Stimulated activated CD8-positive, alpha-beta memory T cell treated with anti-CD3 and anti-CD28 coated beads, Interleukin-4, amount 100 ng/mL, for 1 hour (primary cell): ENCODE data around the gene MSI2.
A peak's percentile ranks its signal among the peaks of the same experiment; 100 is the strongest.

Experiments used
- DNase-seq, 2 donors: peaks; one replicate each; pipeline ENCODE4 v3.0.0-alpha.2; 2020; ENCODE audit warnings: low read depth in 2 of 2, low spot score in 1 of 2

MSI2 gene

DNA sequence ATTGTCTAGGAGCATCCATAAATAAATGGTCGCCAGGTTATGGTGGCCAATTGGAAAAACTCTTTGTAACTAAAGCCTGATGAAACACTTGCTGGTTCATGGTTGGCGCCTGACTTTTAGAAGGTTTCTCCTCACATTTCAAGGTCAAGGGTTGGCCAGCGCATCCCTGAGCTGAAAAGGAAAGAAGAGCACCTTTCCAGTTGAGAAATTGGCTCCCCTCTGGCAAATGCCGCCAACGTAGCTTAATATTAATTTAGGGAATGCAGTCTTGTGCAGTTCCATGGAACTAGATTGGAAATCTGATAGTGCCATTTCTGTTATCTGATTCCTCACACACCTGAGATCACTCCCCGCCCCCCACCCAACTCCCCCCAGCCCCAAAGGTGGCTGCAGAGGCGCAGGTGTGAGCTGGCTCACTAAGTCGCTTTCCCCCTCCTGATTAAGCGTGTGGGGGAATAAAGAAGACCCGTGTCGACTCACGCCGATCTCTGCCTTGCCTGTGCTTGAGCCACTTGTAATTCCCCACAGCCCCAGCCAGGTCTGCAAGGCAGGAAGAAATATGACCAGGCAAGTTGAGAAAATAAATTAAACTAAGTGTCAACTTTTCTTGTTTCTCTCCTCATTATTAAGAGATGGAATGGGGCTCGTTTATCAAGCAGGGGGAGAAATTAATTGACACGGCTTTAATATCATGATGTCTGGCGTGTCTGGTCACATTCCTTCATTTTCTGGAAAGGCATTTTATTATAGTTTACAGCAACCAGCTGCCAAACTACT, 331.1 kb downstream of the MSI2 start:
- DNase-seq = no peak

DNA sequence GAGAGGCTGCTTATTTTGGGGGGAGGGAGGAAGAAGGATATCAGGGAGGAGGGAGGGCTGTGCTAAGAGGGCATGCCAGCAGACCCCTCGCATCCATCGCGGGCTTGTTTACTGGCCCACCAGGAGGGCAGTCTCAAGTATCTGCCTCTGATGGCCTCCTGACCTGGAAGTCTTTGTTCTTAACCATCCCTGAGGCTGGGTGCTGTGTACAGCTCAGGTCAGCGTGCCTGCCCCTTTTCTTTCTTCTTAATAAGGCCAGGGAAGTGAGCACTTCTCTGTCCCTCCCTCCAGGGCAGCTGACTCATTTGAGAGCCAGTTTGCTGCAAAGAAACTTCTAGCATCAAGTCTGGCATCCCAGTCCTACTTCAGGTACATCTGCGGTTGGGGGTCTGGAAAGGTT, 331.8 kb downstream of the MSI2 start:
- DNase-seq = no peak

DNA sequence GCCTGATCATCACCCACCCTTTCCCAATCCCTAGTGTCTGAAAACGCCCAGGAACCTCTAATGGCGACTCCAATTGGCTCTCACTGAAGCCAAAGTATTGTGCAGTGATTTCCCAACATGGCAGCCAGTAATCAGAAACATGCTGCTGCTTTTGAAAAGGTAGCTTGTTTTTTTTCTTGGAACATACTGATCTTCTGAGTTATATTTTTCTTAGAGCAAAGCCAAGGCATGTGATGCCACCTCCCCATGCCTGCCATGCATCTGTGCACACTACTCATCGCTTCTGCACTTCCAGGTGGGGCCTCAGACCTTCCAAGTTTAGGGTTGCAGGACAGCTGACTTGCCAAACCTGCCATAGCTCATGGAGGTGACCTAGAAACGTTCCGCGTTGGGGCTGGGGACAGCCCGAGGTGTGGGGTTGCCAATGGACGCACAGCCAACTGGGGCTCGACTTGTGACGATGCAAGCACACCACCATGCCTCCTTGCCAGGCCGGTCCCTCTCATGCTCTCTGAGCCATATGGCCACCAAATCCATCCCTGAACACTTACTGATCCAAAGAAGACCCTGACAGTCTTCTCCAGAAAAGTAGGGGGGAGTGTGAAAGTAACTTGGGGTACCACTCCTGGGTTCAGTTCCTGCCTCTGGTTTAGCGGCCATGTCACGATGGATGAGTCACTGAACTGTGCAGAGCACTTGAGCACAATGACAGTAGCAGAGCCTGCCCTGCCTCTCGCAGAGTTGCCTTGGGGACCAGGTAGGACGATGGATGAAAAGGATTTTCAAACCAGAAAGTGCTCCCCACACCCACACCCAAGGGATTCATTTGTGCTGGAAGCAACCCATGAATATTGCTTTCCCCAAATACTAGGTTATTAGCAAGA, 333.1 kb downstream of the MSI2 start:
- DNase-seq = no peak

DNA sequence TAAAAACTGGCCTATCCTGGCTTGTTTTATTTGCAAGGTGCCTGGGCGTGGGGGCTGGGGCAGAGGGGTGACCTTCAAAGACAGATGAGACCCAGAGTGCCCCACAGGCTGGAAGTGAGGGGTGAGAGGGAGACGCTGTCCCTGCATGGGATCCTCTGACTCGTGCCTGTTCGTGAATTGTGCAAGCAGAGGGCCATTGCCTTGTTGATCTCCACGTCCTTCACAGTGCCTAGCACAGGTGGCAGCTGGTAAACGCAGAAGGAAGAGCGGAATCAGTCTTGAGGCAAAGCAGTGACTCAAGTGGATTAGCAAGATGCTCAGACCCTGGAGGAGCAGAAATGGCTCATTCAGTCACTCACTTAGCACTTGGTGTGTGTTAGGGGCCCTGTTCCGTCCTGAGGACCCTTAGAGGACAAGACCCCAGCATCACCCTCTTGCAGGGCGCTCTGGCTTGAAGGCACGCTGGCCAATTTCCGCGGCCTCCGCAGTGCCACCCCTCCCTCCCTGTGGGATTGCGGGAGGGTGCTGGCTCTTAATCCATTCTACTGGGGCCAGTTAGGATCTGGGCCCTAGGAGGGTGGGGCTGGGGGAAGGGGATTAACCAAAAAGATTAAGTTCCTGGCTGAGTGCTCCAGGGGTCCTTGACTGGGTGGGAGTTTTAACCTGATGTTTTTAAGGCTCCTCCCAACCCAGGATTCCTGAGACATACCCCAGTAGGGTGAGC, 337.6 kb downstream of the MSI2 start:
- DNase-seq = no peak

DNA sequence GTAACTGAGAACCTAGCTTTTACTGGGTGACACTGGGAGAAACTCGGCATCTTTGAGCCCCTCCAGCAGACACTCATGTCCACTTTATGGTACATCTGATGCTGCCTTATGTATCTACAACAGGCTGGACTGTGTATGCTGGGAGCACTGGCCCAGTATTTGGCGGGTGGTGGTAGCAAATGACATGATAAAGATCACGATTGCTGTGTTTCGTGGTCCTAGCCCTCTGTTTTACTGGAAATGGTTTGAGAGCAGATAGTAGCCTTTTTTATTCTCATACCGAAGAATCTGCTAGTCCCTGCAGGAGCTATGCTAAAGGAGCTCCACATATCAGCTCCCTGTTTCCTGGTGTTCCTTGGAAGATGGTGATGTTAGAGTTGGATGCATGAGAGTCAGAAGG, 338.4 kb downstream of the MSI2 start:
- DNase-seq = no peak

DNA sequence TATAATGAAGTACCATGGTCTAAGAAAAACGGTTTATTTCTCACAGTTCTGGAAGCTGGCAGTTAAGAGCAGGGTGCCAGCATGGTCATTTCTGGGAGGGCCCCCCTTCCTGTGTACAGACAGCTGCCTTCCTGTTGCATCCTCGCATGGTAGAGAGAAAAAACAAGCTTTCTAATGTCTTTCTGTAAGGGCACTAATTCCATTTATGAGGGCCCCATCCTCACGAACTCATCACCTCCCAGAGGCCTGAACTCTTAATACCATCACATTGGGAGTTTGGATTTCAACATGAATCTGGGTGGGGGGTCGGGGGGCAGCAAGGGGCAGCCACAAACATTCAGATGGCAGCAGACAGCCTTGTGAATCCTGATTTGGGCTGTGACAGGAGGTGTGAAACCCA, 339.1 kb downstream of the MSI2 start:
- DNase-seq = no peak

DNA sequence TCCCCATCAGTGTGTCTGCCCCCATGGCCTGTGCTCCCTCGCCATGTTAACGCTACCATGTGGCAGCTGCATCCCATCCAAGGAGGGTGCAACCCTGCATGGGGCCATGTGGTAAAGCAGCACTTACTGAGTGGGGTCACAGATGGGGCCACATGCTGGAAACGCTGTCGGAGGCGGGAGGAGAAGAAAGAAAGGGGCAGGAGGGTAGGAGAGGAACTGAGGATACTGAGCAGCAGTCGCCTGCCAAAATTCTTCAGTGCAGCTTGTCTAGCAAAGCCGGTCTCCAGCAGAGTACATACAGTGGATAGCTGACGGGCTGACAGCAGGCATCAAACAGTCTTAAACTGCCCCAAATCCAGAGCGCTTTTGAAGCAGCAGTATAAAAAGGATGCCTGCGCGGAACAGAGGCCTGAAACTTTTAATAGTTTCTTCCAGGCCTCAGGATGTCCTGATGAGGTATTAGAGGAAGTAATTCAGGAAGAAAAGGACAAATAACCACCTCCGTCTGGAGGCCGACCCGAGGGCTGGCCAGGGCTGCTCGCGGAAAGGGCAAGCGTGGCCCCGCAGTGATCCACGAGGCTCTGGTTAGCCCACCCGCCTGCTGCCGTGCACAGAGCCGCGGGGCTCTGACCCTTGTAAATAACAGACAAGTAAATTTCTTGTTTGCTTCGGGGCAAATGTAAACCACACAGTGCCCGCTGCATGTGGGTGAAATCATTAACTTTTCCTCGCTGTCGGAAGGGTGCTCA, 339.8 kb downstream of the MSI2 start:
- DNase-seq = no peak

DNA sequence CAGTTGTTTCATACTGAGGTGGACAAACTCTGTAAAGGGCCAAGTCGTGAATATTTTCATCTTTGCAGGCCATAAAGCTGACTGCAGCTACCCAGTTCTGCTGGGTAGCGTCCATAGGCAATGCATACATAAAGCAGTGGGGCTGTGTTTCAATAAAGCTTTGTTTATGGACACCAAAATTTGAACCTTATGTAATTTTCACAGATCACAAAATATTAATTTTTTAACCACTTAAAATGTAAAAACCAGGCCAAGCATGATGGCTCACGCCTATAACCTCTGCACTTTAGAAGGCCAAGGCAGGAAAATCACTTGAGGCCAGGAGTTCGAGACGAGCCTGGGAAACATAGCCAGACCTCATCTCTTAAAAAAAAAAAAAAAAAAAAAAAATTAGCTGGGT, 340.8 kb downstream of the MSI2 start:
- no peak for DNase-seq

DNA sequence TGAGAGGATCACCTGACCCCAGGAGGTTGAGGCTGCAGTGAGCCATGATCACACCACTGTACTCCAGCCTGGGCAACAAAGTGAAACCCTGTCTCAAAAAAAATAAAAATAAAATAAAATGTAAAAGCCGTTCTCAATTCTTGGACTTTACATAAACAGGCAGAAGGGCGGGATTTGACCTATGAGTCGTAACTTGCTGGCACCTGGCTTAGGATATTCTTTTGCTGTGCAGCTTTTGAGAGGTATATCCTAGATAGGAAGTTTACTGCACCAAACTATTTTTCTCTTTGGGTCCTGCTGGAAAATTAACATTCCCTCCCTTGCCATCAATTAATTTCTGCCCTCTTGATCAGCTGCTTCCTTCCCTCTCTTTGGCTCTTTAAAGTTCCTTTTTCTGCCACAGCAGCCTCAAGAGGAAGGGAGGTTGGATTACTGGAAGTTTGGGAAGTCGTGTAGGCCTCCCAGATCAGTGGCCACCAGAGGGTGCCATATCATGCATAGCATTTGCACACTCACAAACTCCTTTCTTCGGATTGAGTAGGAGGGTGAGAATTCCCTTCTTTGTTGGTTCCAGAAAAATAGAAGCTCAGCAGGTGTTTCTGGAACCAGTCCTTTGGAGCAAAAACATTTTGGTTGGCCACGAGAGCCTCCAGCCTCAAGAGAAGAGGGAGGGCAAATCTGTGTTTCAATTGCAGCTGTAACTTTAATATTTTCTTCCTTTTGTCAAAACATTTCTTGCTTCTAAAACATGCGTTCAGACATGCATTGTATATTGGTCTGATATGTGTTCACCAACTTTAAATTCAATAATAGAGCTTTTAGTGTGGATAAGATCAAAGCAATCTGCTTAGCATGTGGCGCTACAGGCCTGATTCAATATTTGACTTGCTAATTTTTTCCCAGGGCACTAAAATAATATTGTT, 341.5 kb downstream of the MSI2 start:
- no peak for DNase-seq

DNA sequence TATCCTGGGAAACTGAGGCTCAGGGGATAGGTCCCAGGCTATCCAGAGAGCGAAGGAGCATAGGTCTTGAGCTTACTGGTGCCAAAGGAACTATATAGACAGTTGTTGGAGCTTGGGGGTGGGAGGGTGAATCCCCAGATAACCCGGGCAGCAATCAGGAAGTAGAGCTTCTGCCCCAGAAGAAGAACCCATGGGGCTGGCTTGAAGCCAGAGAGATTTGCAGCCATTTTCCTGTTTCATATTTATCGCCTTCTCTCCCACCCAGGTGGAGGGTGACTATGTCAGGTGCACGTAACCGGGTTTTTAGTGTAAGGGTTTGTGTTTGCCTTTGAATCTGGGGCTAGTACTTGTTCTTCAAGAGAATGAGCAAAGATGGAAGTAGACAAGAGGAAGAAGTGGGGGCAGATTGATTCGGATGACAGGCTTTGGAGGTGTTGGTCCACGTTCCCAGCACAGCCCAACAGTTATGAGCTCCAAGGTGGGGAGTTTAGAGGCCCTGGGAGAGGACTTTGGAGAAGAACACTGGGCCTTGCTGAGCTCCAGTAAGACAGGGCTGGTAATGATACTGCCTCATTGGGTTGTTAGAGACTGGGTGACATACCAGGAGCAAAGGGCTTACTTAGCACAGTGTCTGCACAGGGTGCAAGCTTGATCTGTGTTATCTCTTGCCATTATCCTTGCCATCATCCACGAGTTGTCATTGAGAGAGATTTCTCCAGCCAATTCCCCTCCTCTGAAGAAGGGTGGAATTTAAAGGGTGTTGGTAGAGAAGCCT, 343.1 kb downstream of the MSI2 start:
- DNase-seq = no peak

DNA sequence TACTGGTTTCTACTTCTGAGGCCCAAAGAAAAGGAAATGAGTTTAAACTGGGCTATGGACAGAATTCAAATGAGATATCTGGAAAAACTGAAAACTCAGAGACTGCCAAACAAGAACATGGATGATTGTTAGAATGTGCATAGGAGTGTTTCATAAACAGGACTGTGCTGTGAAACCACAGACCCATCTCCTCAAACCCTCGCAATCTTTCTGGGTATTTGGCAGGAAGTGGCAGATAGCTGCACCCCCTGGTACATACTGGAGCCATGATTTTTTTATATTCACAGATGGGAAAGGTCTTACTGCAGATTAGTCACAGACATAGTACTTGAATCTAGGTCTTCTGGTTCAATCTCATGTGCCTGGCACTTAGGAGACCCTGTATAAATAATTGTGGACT, 343.8 kb downstream of the MSI2 start:
- DNase-seq = no peak

DNA sequence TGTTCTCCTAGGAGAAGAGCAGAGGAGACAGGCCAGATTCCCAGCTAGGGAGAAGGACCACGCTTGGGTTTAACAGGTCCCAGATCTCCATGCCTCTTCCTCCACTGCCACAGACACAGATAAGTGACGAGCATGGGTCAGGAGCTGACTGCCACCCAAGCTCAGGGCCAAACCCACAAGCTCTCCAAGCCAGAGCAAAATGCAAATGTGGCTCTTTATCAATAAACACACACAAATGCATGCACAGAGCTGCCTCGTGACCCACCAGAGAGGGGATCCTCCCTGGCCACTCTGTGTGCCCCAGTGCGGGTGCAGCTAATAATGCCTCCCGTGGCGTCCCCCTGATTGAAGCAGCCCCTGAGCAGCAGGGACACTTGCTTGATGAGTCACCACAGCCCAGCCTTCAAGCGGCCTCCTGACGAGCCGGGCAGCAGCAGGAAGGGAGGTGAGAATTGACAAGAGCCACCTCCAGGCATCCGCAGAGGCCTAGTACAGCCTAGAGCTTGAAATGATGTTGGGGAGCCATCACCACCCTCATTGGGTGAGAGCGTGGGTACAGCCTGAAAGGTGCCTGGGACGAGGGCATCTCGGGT, 344.9 kb downstream of the MSI2 start:
- no peak for DNase-seq

DNA sequence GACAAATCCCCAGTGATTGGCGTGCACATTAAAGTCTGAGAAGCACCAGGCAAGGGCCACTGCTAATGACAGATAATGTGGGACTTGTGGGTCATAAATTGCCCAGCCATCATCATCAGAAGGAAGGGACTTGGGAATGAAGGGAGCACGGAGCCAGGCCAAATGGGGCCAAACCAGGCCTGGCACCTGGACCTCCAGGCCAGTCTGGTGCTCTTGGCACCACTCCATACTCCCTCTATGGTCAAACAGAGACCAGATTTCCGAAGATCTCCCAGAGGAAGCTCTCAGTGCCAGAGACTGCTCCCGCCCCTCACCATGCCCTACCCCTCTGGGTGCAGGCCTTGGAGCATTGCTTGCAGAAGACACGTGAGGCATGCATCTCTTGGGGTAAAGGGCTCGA, 346.6 kb downstream of the MSI2 start:
- no peak for DNase-seq

DNA sequence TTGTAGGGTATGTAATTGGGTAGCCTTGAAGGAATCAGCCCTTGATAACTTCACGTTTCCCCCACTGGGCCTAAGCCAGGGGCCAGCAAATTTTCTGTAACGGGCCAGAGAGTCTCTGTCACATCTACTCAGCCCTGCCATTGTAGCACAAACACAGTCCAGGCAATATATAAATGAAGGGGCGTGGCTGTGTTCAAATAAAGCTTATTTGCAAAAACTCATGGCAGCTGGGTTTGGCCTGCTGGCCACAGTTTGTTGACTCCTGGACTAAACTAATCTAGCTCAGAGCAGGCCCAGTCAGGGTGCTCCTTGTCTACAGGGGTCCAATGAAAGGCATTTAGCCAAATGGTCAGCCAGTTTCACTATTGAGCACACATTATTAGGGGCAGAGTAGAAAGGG, 347.2 kb downstream of the MSI2 start:
- no peak for DNase-seq

DNA sequence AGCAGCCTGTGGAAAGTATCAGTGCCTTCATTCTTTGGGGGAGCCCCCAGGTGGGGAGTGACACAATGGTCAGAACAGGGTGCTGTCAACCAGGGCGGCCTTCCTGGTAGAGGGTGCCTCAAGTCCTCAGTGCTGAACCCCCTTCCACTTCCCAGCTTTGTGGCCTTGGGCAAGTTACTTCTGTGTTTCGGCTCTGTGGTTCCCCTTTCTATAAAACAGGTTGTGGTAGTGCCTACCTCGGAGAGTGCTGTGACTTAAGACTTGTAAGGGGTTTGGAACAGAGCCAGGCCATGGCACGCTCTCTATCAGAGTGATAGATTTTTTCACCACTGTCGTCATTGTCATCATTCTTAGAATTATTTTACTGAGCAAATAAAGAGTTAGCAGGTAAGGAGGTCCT, 347.7 kb downstream of the MSI2 start:
- peak; percentile 30 to 41 for DNase-seq

DNA sequence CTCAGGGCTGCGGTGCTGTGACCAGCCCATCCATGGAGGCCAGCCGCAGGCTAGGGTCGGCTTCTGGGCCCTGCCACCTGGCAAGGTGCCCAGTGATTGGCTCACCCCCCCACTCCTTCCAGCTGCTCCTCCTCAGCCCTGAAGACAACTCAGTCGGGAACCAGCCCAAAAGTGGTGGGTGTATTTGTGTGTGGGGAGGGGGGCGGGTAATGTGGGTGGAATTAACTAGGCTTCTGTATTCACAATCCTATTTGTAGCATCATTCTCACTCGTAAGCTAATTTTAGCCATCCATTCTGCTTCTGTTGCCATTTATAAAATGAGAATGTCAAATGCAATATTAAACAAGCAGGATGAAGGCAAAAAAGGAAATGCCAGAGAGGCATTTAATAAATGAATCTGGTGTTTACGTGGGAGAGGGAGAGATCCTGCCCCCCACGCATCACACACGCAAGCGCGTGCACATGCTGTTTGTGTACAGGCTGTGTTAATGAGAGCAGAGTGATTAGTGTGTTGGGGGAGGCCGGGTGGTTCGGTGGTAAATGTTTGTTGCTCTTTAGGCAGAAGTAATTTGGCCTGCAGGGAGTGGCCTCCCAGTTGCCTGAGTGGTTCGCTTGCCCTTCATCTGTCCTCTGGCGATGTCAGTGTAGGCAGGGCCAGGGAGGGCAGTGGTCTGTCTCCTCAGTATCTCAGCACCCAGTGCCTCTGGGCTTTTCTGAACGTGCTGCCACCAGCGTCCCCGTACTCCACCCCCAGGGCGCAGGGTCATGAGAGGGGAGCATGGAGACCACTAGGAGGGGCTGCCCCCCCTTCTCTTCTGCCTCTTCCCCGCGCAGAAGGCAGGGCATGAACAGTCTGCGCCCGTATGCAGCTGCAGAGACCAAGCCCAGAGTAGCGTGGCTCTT, 348.7 kb downstream of the MSI2 start:
- no peak for DNase-seq

DNA sequence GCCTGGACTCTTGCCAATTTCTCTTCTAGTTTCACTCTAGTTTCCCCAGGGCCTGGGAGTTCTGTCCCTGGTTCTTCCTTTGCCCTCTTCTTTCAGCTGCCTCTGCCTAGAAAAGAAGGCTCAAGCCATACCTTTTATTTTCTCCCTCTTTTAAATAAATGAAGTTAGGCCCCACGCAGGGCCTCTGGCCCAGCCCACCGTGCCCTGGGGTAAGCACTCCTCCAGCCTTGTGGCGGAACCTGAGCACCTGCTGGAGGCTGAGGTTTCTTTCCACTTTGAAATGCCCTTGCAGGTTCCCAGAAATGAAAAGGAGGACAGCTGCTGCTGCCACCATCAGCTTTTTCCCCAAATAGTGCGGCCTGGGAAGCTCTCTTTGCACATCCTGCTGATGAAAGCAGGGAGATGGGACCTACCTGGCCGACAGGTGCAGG, 349.4 kb downstream of the MSI2 start:
- DNase-seq = no peak
